ENCODE data around the gene DBX1.

DNA sequence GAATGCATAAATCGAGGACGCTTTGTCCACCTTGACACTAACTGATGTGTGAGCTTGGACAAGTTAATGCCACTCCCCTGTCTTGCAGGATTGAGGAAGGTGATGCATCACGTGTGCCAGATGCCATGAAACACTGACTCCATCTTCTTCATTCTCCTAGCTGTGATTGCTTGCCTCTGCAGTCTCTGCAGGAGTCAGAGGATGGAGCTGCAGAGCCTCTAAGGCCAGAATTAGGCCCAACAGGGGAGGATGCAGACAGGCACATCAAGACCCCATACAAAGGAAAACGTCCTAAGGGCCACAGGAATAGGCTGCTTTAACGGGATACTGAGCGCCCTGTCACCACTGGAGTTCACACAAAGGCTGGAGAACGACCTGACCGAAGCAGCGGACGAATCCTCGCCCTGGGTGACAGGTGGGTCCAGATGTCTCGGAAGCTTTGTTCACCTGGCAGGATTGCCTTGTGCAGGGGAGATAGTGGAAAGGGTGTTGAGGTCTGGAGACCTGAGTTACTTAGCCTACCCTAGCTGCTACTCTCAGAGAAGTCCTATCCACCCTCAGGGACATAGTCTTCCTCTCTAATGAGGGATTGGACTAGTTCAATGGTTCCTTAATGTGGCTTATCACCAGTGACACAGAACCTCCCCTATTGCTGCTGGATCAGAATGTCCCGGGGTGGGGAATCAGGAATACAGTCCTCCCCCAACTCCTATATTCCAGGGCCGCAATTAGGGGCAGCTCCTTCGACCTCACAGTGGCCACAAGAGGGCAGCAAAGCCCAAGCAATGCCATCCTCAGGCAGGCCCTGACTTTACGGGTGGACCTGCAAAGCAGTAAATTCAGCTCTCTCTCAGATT, 32.4 kb downstream of the DBX1 start:
- TF ChIP-seq, protein P1, sequence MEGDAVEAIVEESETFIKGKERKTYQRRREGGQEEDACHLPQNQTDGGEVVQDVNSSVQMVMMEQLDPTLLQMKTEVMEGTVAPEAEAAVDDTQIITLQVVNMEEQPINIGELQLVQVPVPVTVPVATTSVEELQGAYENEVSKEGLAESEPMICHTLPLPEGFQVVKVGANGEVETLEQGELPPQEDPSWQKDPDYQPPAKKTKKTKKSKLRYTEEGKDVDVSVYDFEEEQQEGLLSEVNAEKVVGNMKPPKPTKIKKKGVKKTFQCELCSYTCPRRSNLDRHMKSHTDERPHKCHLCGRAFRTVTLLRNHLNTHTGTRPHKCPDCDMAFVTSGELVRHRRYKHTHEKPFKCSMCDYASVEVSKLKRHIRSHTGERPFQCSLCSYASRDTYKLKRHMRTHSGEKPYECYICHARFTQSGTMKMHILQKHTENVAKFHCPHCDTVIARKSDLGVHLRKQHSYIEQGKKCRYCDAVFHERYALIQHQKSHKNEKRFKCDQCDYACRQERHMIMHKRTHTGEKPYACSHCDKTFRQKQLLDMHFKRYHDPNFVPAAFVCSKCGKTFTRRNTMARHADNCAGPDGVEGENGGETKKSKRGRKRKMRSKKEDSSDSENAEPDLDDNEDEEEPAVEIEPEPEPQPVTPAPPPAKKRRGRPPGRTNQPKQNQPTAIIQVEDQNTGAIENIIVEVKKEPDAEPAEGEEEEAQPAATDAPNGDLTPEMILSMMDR (optimal IDR thresholded peaks at IDR 0.05 in 1 of 3, IDR thresholded peaks at IDR 0.05 in 1 of 3, conservative IDR thresholded peaks at IDR 0.05 in 1 of 3; ENCODE audit: extremely low read depth in 1 of 3, insufficient read depth in 2 of 3, low read length in 3 of 3), result peak; percentile 81 to 91 (median 87)
- no peak for TF ChIP-seq EZH2 (IDR thresholded peaks at IDR 0.05; ENCODE audit: low read length)
